Activated B cell treated with CpG ODN at 0.5 μM for 24 hours (primary cell): ENCODE data around the gene GABRB3. TPM values are rescaled to one million over a fixed set of nuclear protein-coding genes. Genes with fewer than 3 reads are reported as not detected.

ENCODE experiments used
- ATAC-seq: fragments of 200-7000 bp; cut with Tn5 transposase; one replicate; pipeline ENCODE4 v1.10.0; 2021; ENCODE audit warnings: low read depth, mild to moderate bottlenecking, moderate library complexity
- CTCF ChIA-PET: fragments of 350-600 bp; sonication (Branson Sonifier 250); formaldehyde crosslinking; loops from one replicate; lab custom pipeline; 2021; ENCODE audit warnings: antibody characterized with exemption; lab: Charles Lee
- POLR2A ChIA-PET: fragments of 350-600 bp; sonication (Branson Sonifier 250); formaldehyde crosslinking; loops from one replicate; lab custom pipeline; 2021; ENCODE audit warnings: antibody characterized with exemption; lab: Charles Lee
- DNase-seq: peaks from one replicate; pipeline ENCODE4 v3.0.0; 2022
- H3K27ac Mint-ChIP-seq: one replicate; pipeline ENCODE4 v1.8.0; 2020; ENCODE audit warnings: mixed read lengths
- H3K27me3 Mint-ChIP-seq: one replicate; pipeline ENCODE4 v1.8.0; 2021; ENCODE audit warnings: mixed read lengths
- H3K36me3 Mint-ChIP-seq: one replicate; pipeline ENCODE4 v1.8.0; 2021; ENCODE audit warnings: low read depth, mixed read lengths
- H3K4me1 Mint-ChIP-seq: one replicate; pipeline ENCODE4 v1.8.0; 2021; ENCODE audit warnings: mixed read lengths
- H3K4me3 Mint-ChIP-seq: one replicate; pipeline ENCODE4 v1.8.0; 2020; ENCODE audit warnings: mild to moderate bottlenecking, mixed read lengths
- H3K9me3 Mint-ChIP-seq: one replicate; pipeline ENCODE4 v1.8.0; 2020; ENCODE audit warnings: mixed read lengths
- CTCF ChIP-seq: fragments of 200-600 bp; IDR thresholded peaks from one replicate; pipeline ENCODE4 v1.8.0; 2022; ENCODE audit warnings: antibody characterized with exemption, mild to moderate bottlenecking
- intact Hi-C: fragments of 100-400 bp; cut with micrococcal nuclease; formaldehyde crosslinking; loops from one replicate; pipeline ENCODE4 v1.15.1; 2024
- total RNA-seq: library from RNA; stranded (reverse); gene quantifications from 2 replicates; pipeline ENCODE4 v1.2.3, GENCODE V29; 2022

Gene GABRB3
- total RNA-seq: not detected in 2 replicates

- peaks cover 2% of the 10 kb centered on the region for H3K4me1 Mint-ChIP-seq
- intact Hi-C loops: no loop called here
- H3K27me3 Mint-ChIP-seq: peaks cover 26% of the 10 kb centered on the region
- no peak within 1 kb of the TSS for H3K4me3 Mint-ChIP-seq
- H3K9me3 Mint-ChIP-seq: no peaks in the 10 kb centered on the region
- no peaks in the 10 kb centered on the region for H3K36me3 Mint-ChIP-seq
- ATAC-seq (no peak), DNase-seq (no peak)
- ChIA-PET CTCF (no interaction called here), POLR2A (no interaction called here)
- no peak for TF ChIP-seq CTCF
- H3K27ac Mint-ChIP-seq: no peak within 1 kb of the TSS
These were observed at the start of gene GABRB3 for GRCh38 chr15:26772154-26773066. TSS of gene GABRB3 (minus strand) at chr15:26773066.

- no peak for DNase-seq
- Mint-ChIP-seq H3K4me1 (no peaks in the 10 kb centered on the region), H3K9me3 (peaks cover 12% of the 10 kb centered on the region), H3K4me3 (no peak overlapping the region), H3K36me3 (no peaks in the 10 kb centered on the region), H3K27ac (no peak overlapping the region), H3K27me3 (no peaks in the 10 kb centered on the region)
- POLR2A ChIA-PET: no interaction called here
- intact Hi-C loops: no loop called here
- TF ChIP-seq CTCF: no peak
- no peak for ATAC-seq
- CTCF ChIA-PET: no interaction called here
These were observed 34.9 kb upstream of the GABRB3 start for GRCh38 chr15:26807517-26808427.

GRCh38 chr15:26806574-26806973 lies 33.7 kb upstream of the GABRB3 start:
- Mint-ChIP-seq H3K9me3 (peaks cover 9% of the 10 kb centered on the region), H3K4me3 (no peak overlapping the region), H3K27ac (no peak overlapping the region), H3K36me3 (no peaks in the 10 kb centered on the region), H3K27me3 (no peaks in the 10 kb centered on the region), H3K4me1 (no peaks in the 10 kb centered on the region)
- intact Hi-C loops: no loop called here
- CTCF ChIA-PET: no interaction called here
- ATAC-seq (no peak), DNase-seq (no peak)
- POLR2A ChIA-PET: no interaction called here
- no peak for TF ChIP-seq CTCF

- ChIA-PET CTCF (no interaction called here), POLR2A (no interaction called here)
- H3K36me3 Mint-ChIP-seq: no peaks in the 10 kb centered on the region
- H3K27me3 Mint-ChIP-seq: no peaks in the 10 kb centered on the region
- no peak for DNase-seq
- no peak for TF ChIP-seq CTCF
- ATAC-seq: no peak
- intact Hi-C loops: no loop called here
- H3K9me3 Mint-ChIP-seq: peaks cover 7% of the 10 kb centered on the region
- H3K27ac Mint-ChIP-seq: no peak overlapping the region
- H3K4me3 Mint-ChIP-seq: no peak overlapping the region
- H3K4me1 Mint-ChIP-seq: no peaks in the 10 kb centered on the region
These were observed 33.3 kb upstream of the GABRB3 start for GRCh38 chr15:26806151-26806550.

- no peak for TF ChIP-seq CTCF
- Mint-ChIP-seq H3K27ac (no peak overlapping the region), H3K4me3 (no peak overlapping the region), H3K4me1 (no peaks in the 10 kb centered on the region), H3K36me3 (no peaks in the 10 kb centered on the region), H3K9me3 (peaks cover under 1% of the 10 kb centered on the region), H3K27me3 (no peaks in the 10 kb centered on the region)
- intact Hi-C loops: no loop called here
- no peak for DNase-seq
- ChIA-PET CTCF (no interaction called here), POLR2A (no interaction called here)
- ATAC-seq: no peak
These were observed 32.6 kb upstream of the GABRB3 start for GRCh38 chr15:26805470-26805869.
